ENCODE results near the gene DSCAM.

Gene DSCAM

GRCh38 chr21:40615505-40616376 is 231.2 kb downstream of the DSCAM start:
- DNase-seq (ENCODE audit: low read depth, low spot score) = no peak

GRCh38 chr21:40613546-40614030 is 233.4 kb downstream of the DSCAM start:
- no peak for DNase-seq (ENCODE audit: low read depth, low spot score)

- DNase-seq (ENCODE audit: low read depth, low spot score) = no peak
These were observed 236.6 kb downstream of the DSCAM start for GRCh38 chr21:40610345-40610744.

GRCh38 chr21:40606341-40606740 is 240.6 kb downstream of the DSCAM start:
- no peak for DNase-seq (ENCODE audit: low read depth, low spot score)

GRCh38 chr21:40605094-40605493 is 241.9 kb downstream of the DSCAM start:
- no peak for DNase-seq (ENCODE audit: low read depth, low spot score)

GRCh38 chr21:40603774-40604173 is 243.2 kb downstream of the DSCAM start:
- no peak for DNase-seq (ENCODE audit: low read depth, low spot score)

GRCh38 chr21:40602080-40602479 is 244.9 kb downstream of the DSCAM start:
- DNase-seq (ENCODE audit: low read depth, low spot score) = no peak

GRCh38 chr21:40595806-40596205 is 251.2 kb downstream of the DSCAM start:
- no peak for DNase-seq (ENCODE audit: low read depth, low spot score)

GRCh38 chr21:40587736-40588346 is 259.1 kb downstream of the DSCAM start:
- no peak for DNase-seq (ENCODE audit: low read depth, low spot score)

- DNase-seq (ENCODE audit: low read depth, low spot score) = no peak
These were observed 260.4 kb downstream of the DSCAM start for GRCh38 chr21:40586575-40586974.

GRCh38 chr21:40577285-40578043 is 269.5 kb downstream of the DSCAM start:
- DNase-seq (ENCODE audit: low read depth, low spot score) = no peak

- no peak for DNase-seq (ENCODE audit: low read depth, low spot score)
These were observed 271.0 kb downstream of the DSCAM start for GRCh38 chr21:40575976-40576375.

- DNase-seq (ENCODE audit: low read depth, low spot score) = no peak
These were observed 277.6 kb downstream of the DSCAM start for GRCh38 chr21:40569357-40569756.

GRCh38 chr21:40568807-40569206 is 278.2 kb downstream of the DSCAM start:
- no peak for DNase-seq (ENCODE audit: low read depth, low spot score)

- DNase-seq (ENCODE audit: low read depth, low spot score) = no peak
These were observed 279.5 kb downstream of the DSCAM start for GRCh38 chr21:40567501-40567900.

GRCh38 chr21:40566486-40566885 is 280.5 kb downstream of the DSCAM start:
- DNase-seq (ENCODE audit: low read depth, low spot score) = no peak

GRCh38 chr21:40564318-40564717 is 282.6 kb downstream of the DSCAM start:
- DNase-seq (ENCODE audit: low read depth, low spot score) = no peak

GRCh38 chr21:40563900-40564299 is 283.1 kb downstream of the DSCAM start:
- no peak for DNase-seq (ENCODE audit: low read depth, low spot score)

- no peak for DNase-seq (ENCODE audit: low read depth, low spot score)
These were observed 284.5 kb downstream of the DSCAM start for GRCh38 chr21:40562242-40563002.

GRCh38 chr21:40556442-40556968 is 290.5 kb downstream of the DSCAM start:
- no peak for DNase-seq (ENCODE audit: low read depth, low spot score)

GRCh38 chr21:40555021-40555528 is 291.9 kb downstream of the DSCAM start:
- no peak for DNase-seq (ENCODE audit: low read depth, low spot score)

Measured in brain pericyte (primary cell).